SK-N-SH (cell line): ENCODE results near the gene NIT1.

Experiments
- CTCF ChIP-seq: fragments of 200-600 bp; sonication (generic); IDR thresholded peaks from 2 replicates; pipeline ENCODE4 v1.6.1; 2017; ENCODE audit warnings: antibody characterized with exemption, mild to moderate bottlenecking, moderate library complexity
- GABPA ChIP-seq: IDR thresholded peaks from 2 replicates; pipeline ENCODE4 v1.4.0; 2012; ENCODE audit warnings: low read depth, mild to moderate bottlenecking
- JUND ChIP-seq: IDR thresholded peaks from 2 replicates; pipeline ENCODE4 v1.4.0; 2012
- POLR2AphosphoS5 ChIP-seq: IDR thresholded peaks from 2 replicates; pipeline ENCODE4 v1.6.1; 2012; ENCODE audit warnings: low read depth, low read length
- RAD21 ChIP-seq: IDR thresholded peaks from 2 replicates; pipeline ENCODE4 v1.6.1; 2012; ENCODE audit warnings: mild to moderate bottlenecking, low read length
- RFX5 ChIP-seq: IDR thresholded peaks from 2 replicates; pipeline ENCODE4 v1.6.1; 2012; ENCODE audit warnings: mild to moderate bottlenecking, improper control_type of control experiment, low read length
- SIN3A ChIP-seq: IDR thresholded peaks from 2 replicates; pipeline ENCODE4 v1.6.1; 2012; ENCODE audit warnings: low read depth, mild to moderate bottlenecking, low read length, moderate library complexity, borderline replicate concordance
- TAF1 ChIP-seq: IDR thresholded peaks from 2 replicates; pipeline ENCODE4 v1.6.1; 2012; ENCODE audit warnings: low read depth, mild to moderate bottlenecking, low read length, moderate library complexity, borderline replicate concordance
- TF ChIP-seq, protein P1 (sequence below): fragments of 150-350 bp; IDR thresholded peaks from 2 replicates; pipeline ENCODE4 v1.6.1; 2016; ENCODE audit warnings: mild to moderate bottlenecking, low read depth, low read length
- TF ChIP-seq, protein P2 (sequence below): IDR thresholded peaks from 2 replicates; pipeline ENCODE4 v1.4.0; 2012; ENCODE audit warnings: low read depth

GRCh38 chr1:161076410-161076809, 41.5 kb upstream of the NIT1 start:
- TF ChIP-seq CTCF, result no peak
- TF ChIP-seq, protein P1, sequence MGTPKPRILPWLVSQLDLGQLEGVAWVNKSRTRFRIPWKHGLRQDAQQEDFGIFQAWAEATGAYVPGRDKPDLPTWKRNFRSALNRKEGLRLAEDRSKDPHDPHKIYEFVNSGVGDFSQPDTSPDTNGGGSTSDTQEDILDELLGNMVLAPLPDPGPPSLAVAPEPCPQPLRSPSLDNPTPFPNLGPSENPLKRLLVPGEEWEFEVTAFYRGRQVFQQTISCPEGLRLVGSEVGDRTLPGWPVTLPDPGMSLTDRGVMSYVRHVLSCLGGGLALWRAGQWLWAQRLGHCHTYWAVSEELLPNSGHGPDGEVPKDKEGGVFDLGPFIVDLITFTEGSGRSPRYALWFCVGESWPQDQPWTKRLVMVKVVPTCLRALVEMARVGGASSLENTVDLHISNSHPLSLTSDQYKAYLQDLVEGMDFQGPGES, result no peak
- TF ChIP-seq POLR2AphosphoS5, result no peak
- no peak for TF ChIP-seq SIN3A
- TF ChIP-seq JUND, result no peak
- no peak for TF ChIP-seq RFX5
- no peak for TF ChIP-seq TAF1
- TF ChIP-seq, protein P2, sequence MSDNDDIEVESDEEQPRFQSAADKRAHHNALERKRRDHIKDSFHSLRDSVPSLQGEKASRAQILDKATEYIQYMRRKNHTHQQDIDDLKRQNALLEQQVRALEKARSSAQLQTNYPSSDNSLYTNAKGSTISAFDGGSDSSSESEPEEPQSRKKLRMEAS, result no peak
- TF ChIP-seq RAD21, result no peak
- no peak for TF ChIP-seq GABPA
